ENCODE data around the gene ATOH8.

ATOH8 gene

GRCh38 chr2:85769236-85769982 is 15.6 kb downstream of the ATOH8 start:
- no peak for DNase-seq (ENCODE audit: low spot score)
- no peak for TF ChIP-seq CTCF (IDR thresholded peaks at IDR 0.05; ENCODE audit: extremely low read depth, missing control alignments)

- DNase-seq (ENCODE audit: low spot score): no peak
- TF ChIP-seq CTCF (IDR thresholded peaks at IDR 0.05; ENCODE audit: extremely low read depth, missing control alignments): no peak
These were observed 16.2 kb downstream of the ATOH8 start for GRCh38 chr2:85769983-85770362.

GRCh38 chr2:85770369-85770768 is 16.6 kb downstream of the ATOH8 start:
- TF ChIP-seq CTCF (IDR thresholded peaks at IDR 0.05; ENCODE audit: extremely low read depth, missing control alignments): no peak

GRCh38 chr2:85770786-85771409 is 17.1 kb downstream of the ATOH8 start:
- DNase-seq (ENCODE audit: low spot score): no peak

More at GRCh38 chr2:85770369-85770768, 16.6 kb downstream of the ATOH8 start:
- DNase-seq (ENCODE audit: low spot score): no peak

GRCh38 chr2:85771486-85771885 is 17.7 kb downstream of the ATOH8 start:
- TF ChIP-seq CTCF (IDR thresholded peaks at IDR 0.05; ENCODE audit: extremely low read depth, missing control alignments): no peak
- no peak for DNase-seq (ENCODE audit: low spot score)

More at GRCh38 chr2:85770786-85771409, 17.1 kb downstream of the ATOH8 start:
- no peak for TF ChIP-seq CTCF (IDR thresholded peaks at IDR 0.05; ENCODE audit: extremely low read depth, missing control alignments)

- no peak for DNase-seq (ENCODE audit: low spot score)
- TF ChIP-seq CTCF (IDR thresholded peaks at IDR 0.05; ENCODE audit: extremely low read depth, missing control alignments): no peak
These were observed 18.4 kb downstream of the ATOH8 start for GRCh38 chr2:85772019-85772745.
